ENCODE measurements around the gene CENPF. TPM values are rescaled to one million over a fixed set of nuclear protein-coding genes. Genes with fewer than 3 reads are reported as not detected.

Gene CENPF
- 1 to 10 TPM; 5.0 to 7.8 (median 5.9) TPM for total RNA-seq

GRCh38 chr1:214602764-214603657, at the start of gene CENPF:
CENPF (plus strand) TSS chr1:214603195; CDS start chr1:214613755, 10,560 bp downstream.
- Histone ChIP-seq H3K36me3 (no peaks in the 10 kb centered on the region), H3K4me1 (peaks cover 8% of the 10 kb centered on the region), H3K9me3 (no peaks in the 10 kb centered on the region), H3K27ac (no peak within 1 kb of the TSS), H3K4me3 (peak within 1 kb of the TSS; percentile 82), H3K27me3 (no peaks in the 10 kb centered on the region)
- DNase-seq (ENCODE audit: low spot score in 2 of 2), result peak; percentile 97 to 98
- TF ChIP-seq POLR2A (IDR thresholded peaks at IDR 0.05), result no peak
- TF ChIP-seq EP300 (IDR thresholded peaks at IDR 0.05), result no peak
- TF ChIP-seq POLR2AphosphoS5 (IDR thresholded peaks at IDR 0.05), result peak in 1 of 3 donors; percentile 35
- peak in 1 of 2 donors; percentile 36 for TF ChIP-seq CTCF (IDR thresholded peaks at IDR 0.05)
- WGBS, result under 1% methylated on average over 34 of the region's 65 CpGs

GRCh38 chr1:214557952-214558735, 44.9 kb upstream of the CENPF start:
- no peak for DNase-seq (ENCODE audit: low spot score in 2 of 2)
- H3K36me3 ChIP-seq, result no peaks in the 10 kb centered on the region
- no peak for TF ChIP-seq EP300 (IDR thresholded peaks at IDR 0.05)
- TF ChIP-seq CTCF (IDR thresholded peaks at IDR 0.05), result no peak
- TF ChIP-seq POLR2A (IDR thresholded peaks at IDR 0.05), result no peak
- no peak for TF ChIP-seq POLR2AphosphoS5 (IDR thresholded peaks at IDR 0.05)
- no peaks in the 10 kb centered on the region for H3K27me3 ChIP-seq
- H3K27ac ChIP-seq, result no peak overlapping the region
- no peaks in the 10 kb centered on the region for H3K9me3 ChIP-seq
- H3K4me1 ChIP-seq, result no peaks in the 10 kb centered on the region
- WGBS, result 62% methylated on average over 8 of the region's 8 CpGs
- H3K4me3 ChIP-seq, result no peak overlapping the region

- no peak for TF ChIP-seq CTCF (IDR thresholded peaks at IDR 0.05)
- TF ChIP-seq EP300 (IDR thresholded peaks at IDR 0.05), result no peak
- TF ChIP-seq POLR2AphosphoS5 (IDR thresholded peaks at IDR 0.05), result no peak
- TF ChIP-seq POLR2A (IDR thresholded peaks at IDR 0.05), result no peak
- DNase-seq (ENCODE audit: low spot score in 2 of 2), result no peak
- Histone ChIP-seq H3K36me3 (no peaks in the 10 kb centered on the region), H3K4me1 (peaks cover 6% of the 10 kb centered on the region), H3K4me3 (no peak overlapping the region), H3K27me3 (no peaks in the 10 kb centered on the region), H3K27ac (no peak overlapping the region), H3K9me3 (no peaks in the 10 kb centered on the region)
These were observed 39.1 kb upstream of the CENPF start for GRCh38 chr1:214563881-214564280.

- H3K9me3 ChIP-seq, result no peaks in the 10 kb centered on the region
- DNase-seq (ENCODE audit: low spot score in 2 of 2), result no peak
- 78% methylated on average over 1 of the region's 1 CpG for WGBS
- no peak overlapping the region for H3K4me3 ChIP-seq
- no peaks in the 10 kb centered on the region for H3K27me3 ChIP-seq
- no peak overlapping the region for H3K27ac ChIP-seq
- peaks cover 6% of the 10 kb centered on the region for H3K4me1 ChIP-seq
- TF ChIP-seq POLR2AphosphoS5 (IDR thresholded peaks at IDR 0.05), result no peak
- H3K36me3 ChIP-seq, result no peaks in the 10 kb centered on the region
These were observed 37.7 kb upstream of the CENPF start for GRCh38 chr1:214565310-214565709.

GRCh38 chr1:214566158-214567104, 36.6 kb upstream of the CENPF start:
- Histone ChIP-seq H3K4me3 (no peak overlapping the region), H3K36me3 (no peaks in the 10 kb centered on the region), H3K4me1 (peaks cover 10% of the 10 kb centered on the region), H3K27ac (no peak overlapping the region), H3K27me3 (no peaks in the 10 kb centered on the region), H3K9me3 (no peaks in the 10 kb centered on the region)
- TF ChIP-seq POLR2A (IDR thresholded peaks at IDR 0.05) (no peak), EP300 (IDR thresholded peaks at IDR 0.05) (no peak), CTCF (IDR thresholded peaks at IDR 0.05) (no peak), POLR2AphosphoS5 (IDR thresholded peaks at IDR 0.05) (no peak)
- 70% methylated on average over 3 of the region's 3 CpGs for WGBS
- DNase-seq (ENCODE audit: low spot score in 2 of 2), result no peak

Measured in suprapubic skin (tissue), 4 donors.